ENCODE results near the gene TCEAL1. TPM values are rescaled to one million over a fixed set of nuclear protein-coding genes. Genes with fewer than 3 reads are reported as not detected.
"Not testable (repeated sequence)": the region's sequence is repeated elsewhere in the genome, so short reads cannot be mapped to it uniquely, and the experiment has no call there.

The TCEAL1 gene
- total RNA-seq, 2 experiments from 2014 or later, result 8.5 to 9.3 TPM

GRCh38 chrX:103630171-103630511, 1.4 kb downstream of the TCEAL1 start:
- POLR2A ChIA-PET, result no interaction called here
- CTCF ChIA-PET, result no interaction called here

- POLR2A ChIA-PET, result no interaction called here
- CTCF ChIA-PET, result no interaction called here
These were observed 2.4 kb downstream of the TCEAL1 start for GRCh38 chrX:103631145-103631544.

GRCh38 chrX:103635436-103635835, 6.7 kb downstream of the TCEAL1 start:
- ChIA-PET POLR2A (no interaction called here), CTCF (no interaction called here)

- CTCF ChIA-PET, result no interaction called here
These were observed 9.0 kb downstream of the TCEAL1 start for GRCh38 chrX:103637604-103638338.

GRCh38 chrX:103638479-103639346, 9.9 kb downstream of the TCEAL1 start:
- CTCF ChIA-PET, POLR2A ChIA-PET: not testable (repeated sequence)

More at GRCh38 chrX:103637604-103638338, 9.0 kb downstream of the TCEAL1 start:
- POLR2A ChIA-PET, result no interaction called here

GRCh38 chrX:103640401-103641155, 11.8 kb downstream of the TCEAL1 start:
- ChIA-PET POLR2A (no interaction called here), CTCF (no interaction called here)

- ChIA-PET POLR2A (no interaction called here), CTCF (no interaction called here)
These were observed 15.3 kb downstream of the TCEAL1 start for GRCh38 chrX:103644125-103644524.

GRCh38 chrX:103647630-103648029, 18.9 kb downstream of the TCEAL1 start:
- ChIA-PET CTCF (no interaction called here), POLR2A (no interaction called here)

GRCh38 chrX:103651151-103651773, 22.5 kb downstream of the TCEAL1 start:
- ChIA-PET CTCF (interaction anchor here (0.6 kb wide), 1 partner anchor 13 kb away, joined by 3 read pairs; no protein-coding TSS in a partner anchor), POLR2A (no interaction called here)

GRCh38 chrX:103655230-103656000, 26.6 kb downstream of the TCEAL1 start:
- POLR2A ChIA-PET, result interaction anchor here (0.6 kb wide), 1 partner anchor 267 kb away, joined by 3 read pairs; no protein-coding TSS in a partner anchor
- CTCF ChIA-PET, result not testable (repeated sequence)

- CTCF ChIA-PET, result no interaction called here
- POLR2A ChIA-PET, result no interaction called here
These were observed 27.8 kb downstream of the TCEAL1 start for GRCh38 chrX:103656617-103657016.

GRCh38 chrX:103657066-103657465, 28.3 kb downstream of the TCEAL1 start:
- CTCF ChIA-PET, result not testable (repeated sequence)

GRCh38 chrX:103658681-103659433, 30.1 kb downstream of the TCEAL1 start:
- POLR2A ChIA-PET, result no interaction called here

More at GRCh38 chrX:103657066-103657465, 28.3 kb downstream of the TCEAL1 start:
- POLR2A ChIA-PET, result not testable (repeated sequence)

GRCh38 chrX:103659460-103659859, 30.7 kb downstream of the TCEAL1 start:
- POLR2A ChIA-PET, CTCF ChIA-PET: not testable (repeated sequence)

More at GRCh38 chrX:103658681-103659433, 30.1 kb downstream of the TCEAL1 start:
- CTCF ChIA-PET, result no interaction called here

GRCh38 chrX:103663981-103664762, 35.4 kb downstream of the TCEAL1 start:
- ChIA-PET CTCF (interaction anchor here (0.7 kb wide), 1 partner anchor 13 kb away, joined by 3 read pairs; no protein-coding TSS in a partner anchor), POLR2A (no interaction called here)

GRCh38 chrX:103666202-103667107, 37.7 kb downstream of the TCEAL1 start:
- ChIA-PET CTCF (no interaction called here), POLR2A (no interaction called here)

GRCh38 chrX:103669745-103670144, 41.0 kb downstream of the TCEAL1 start:
- CTCF ChIA-PET, result no interaction called here

More at GRCh38 chrX:103669745-103670144, 41.0 kb downstream of the TCEAL1 start:
- POLR2A ChIA-PET, result no interaction called here

All from activated CD8-positive, alpha-beta memory T cell treated with anti-CD3 and anti-CD28 coated beads for 36 hours (primary cell).